Measurements from ENCODE around the gene MDN1. TPM values are rescaled to one million over a fixed set of nuclear protein-coding genes. Genes with fewer than 3 reads are reported as not detected.

The MDN1 gene
- total RNA-seq, 1 donor from 2014 or later: 22.6 TPM

DNA sequence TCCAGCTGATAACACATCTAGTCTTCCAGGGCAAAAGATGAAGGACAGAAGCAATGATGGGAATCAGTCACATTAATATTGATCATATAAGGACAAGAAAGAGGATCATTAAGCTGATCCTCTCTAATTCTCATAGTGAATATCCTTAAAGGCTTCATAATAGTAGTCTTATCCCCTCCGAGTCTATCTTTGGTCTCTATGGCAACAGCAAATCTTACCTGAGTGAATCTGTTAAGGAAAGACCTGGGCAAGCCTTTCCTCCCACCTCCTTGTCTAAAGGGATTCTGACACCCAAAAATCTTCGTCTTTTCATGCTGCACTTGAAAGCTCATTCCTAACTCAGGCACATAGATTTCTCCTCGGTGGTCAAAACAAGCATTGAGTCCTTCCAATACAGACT, 94.6 kb downstream of the MDN1 start:
- no peak for DNase-seq
- ATAC-seq (ENCODE audit: poor library complexity): no peak
- intact Hi-C loops (cut with DNase I): no loop called here

DNA sequence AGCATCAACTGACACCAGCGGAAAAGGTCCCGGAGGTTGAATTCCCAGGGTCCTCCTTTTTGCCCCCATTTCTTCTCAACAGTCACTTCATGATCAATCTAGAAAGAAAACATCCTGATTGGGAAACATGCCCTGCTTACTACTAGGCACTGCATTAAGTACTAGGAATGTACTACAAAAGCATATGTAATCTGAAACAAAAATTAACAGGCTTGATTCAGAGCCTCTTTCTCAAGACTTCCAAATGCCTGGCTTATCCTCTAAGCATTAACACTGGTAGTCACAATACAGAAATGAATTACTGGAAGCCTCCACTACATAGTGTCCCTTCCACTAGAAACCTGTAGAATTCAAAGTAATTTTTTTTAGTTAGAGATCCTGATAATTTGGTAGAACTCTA, 96.5 kb downstream of the MDN1 start:
- DNase-seq: no peak
- intact Hi-C loops (cut with DNase I): no loop called here
- ATAC-seq (ENCODE audit: poor library complexity): no peak

DNA sequence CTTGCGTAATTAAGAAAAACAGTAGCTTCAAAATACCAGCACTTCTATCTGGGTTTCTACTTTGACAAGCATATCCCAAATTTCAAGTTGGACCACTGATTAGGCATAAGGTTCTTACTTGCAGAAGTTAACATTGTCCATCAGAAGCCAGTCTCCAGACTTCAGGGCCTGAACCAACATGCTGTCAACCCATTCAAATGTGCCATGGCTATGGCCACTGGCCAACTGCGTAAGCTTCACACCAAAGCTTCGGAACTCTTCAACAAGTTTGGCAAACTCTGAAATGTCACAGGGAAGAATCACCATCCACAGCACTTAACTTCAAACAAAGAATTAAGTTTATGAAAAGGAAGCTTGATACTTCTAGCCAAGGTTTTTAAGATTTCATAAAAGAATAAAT, 103.1 kb downstream of the MDN1 start:
- intact Hi-C loops (cut with DNase I): no loop called here

DNA sequence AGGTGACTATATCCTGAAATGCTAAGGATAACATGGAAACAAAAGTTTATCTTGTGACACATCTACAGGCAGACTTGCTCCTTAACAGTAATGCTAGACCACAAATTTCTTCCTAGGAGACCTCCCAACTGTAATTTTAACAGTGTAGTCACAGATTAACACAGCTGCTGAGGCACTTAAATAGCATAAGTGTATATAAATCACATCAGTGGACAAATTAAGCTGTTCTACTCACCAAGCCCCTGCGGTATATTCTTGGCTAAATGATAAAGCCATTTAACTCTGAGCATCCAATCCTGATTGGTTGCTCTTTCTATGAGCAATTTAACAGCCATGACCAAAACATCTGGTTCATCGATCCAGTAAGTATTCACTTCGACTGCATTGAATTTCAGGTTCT, 107.8 kb downstream of the MDN1 start:
- ATAC-seq (ENCODE audit: poor library complexity): no peak
- intact Hi-C loops (cut with DNase I): no loop called here
- no peak for DNase-seq

More for the DNA sequence above, 103.1 kb downstream of the MDN1 start:
- DNase-seq: no peak
- ATAC-seq (ENCODE audit: poor library complexity): peak; percentile 52

DNA sequence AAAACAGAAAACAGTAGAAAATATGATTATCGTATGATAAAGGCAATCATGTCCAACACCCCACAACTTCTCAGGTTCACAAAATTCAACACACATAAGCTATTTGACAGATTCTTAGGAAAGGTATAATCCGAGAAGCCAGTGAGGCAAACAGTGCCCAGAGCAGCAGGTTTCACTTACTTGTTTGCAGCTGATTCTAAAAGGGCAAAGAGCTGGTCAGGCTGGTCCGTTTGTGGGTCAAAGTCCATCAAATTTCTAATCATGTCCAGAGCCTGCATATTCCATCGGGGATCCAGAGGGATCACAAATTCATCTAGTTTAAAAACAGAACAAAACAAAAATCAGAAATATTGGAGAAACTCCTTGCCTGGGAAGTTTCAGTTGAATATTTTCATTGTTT, 111.3 kb downstream of the MDN1 start:
- DNase-seq (no peak), ATAC-seq (ENCODE audit: poor library complexity) (no peak)
- intact Hi-C loops (cut with DNase I): no loop called here

DNA sequence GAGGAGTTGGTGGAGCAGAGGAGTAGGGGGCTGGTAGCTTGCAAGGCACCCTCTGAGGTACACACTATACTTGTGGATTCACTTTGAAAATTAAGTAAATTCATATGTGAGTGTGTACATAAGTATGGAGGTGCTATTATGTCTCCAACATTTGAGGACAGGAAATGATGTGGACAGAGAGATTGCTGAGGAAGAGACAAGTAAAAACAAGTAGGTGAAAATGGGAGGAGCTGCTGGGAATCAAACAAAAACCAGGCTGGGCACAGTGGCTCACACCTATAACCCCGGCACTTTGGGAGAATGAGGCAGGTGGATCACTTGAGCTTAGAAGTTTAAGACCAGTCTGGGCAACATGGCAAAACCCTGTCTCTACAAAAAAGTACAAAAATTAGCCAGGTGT, 111.8 kb downstream of the MDN1 start:
- ATAC-seq (ENCODE audit: poor library complexity) (no peak), DNase-seq (no peak)
- intact Hi-C loops (cut with DNase I): no loop called here

DNA sequence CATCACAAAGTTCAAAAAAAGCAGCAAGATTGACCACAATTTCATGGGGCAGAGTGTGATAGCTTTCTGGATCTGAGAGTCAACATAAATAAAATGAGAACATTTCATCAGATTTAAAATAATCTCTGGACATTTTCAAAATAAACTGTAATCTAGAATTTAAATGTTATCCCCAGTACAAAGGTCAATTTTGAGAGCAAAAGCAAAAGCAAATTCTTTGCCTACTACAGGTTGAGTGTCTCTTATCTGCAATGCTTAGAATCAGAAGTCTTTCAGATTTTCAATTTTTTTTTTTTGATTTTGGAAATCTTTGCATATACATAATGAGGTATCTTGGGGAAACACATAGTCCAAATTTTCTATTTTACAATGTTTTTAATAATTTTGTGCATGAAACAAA, 113.5 kb downstream of the MDN1 start:
- DNase-seq: no peak

DNA sequence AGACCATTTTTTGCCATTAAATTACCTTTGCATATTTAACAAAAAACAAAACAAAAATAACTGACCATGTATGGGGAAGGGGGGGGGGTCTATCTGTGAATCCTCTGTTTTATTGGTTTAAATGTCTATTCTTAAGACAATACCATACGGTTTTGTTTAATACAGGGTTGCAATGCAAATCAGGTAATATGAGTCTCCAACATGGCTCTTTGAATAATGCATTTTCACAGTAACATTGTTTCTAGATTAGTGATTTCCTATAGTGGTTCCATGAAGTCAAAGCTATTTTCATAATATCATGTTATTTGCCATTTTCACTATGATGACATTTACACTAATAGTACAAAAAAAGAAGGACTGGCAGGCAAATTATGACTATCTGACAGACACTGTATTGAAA, 116.3 kb downstream of the MDN1 start:
- no peak for ATAC-seq (ENCODE audit: poor library complexity)

More for the DNA sequence above, 113.5 kb downstream of the MDN1 start:
- intact Hi-C loops (cut with DNase I): no loop called here
- ATAC-seq (ENCODE audit: poor library complexity): no peak

DNA sequence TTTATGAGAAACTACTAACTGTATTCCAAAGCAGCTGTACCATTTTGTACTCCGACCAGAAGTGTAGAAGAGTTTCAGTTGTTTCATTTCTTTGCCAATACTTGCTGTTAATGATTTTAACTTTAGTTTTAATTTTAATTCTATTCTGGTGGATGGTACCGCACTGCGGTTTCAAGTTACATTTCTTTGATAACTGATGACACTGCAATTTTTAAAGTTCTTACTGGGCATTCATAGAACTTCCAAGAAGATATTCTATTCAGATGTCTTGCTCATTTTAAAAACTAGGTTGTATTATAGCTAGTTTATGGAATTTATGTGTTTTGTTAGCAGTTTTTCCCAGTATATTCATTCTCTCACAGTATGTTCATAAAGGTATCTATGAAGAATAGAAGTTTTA, 117.2 kb downstream of the MDN1 start:
- ATAC-seq (ENCODE audit: poor library complexity) (no peak), DNase-seq (no peak)
- intact Hi-C loops (cut with DNase I): no loop called here

More for the DNA sequence above, 116.3 kb downstream of the MDN1 start:
- intact Hi-C loops (cut with DNase I): no loop called here
- no peak for DNase-seq

DNA sequence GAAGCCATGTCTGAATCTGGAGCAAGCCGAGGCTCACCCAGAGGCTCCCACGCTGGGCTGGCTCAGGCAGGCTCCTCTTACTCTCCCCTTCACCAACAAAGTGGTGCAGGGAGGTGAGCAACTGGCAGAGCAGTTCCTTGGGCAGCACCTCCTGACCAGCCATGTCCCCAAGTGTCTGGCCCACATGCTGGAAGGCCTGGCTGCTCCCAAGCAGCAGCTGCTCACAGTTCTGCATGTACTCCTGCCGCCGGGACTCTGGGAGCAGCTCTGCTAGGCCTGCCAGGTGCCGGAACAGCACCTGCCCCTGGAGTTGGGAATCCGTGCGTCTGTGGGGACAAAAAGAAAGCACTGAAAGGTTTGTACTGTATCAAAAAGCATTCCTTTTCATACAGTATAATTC, 123.9 kb downstream of the MDN1 start:
- ATAC-seq (ENCODE audit: poor library complexity): no peak
- intact Hi-C loops (cut with DNase I): no loop called here
- no peak for DNase-seq

DNA sequence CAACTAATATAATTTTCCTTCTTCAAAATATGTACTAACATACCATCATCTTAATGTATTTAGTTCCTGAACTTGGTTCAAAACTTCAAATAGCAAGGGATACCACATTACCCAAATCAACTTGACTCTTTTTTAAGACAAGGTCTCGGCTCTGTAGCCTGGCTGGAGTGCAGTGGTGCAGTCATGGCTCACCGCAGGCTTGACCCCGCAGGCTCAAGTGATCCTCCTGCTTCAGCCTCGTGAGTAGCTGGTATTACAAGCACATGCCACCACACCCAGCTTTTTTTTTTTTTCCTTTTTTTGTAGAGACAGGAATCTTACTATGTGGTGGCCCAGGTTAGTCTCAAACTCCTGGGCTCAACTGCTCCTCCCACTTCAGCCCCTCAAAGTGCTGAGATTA, 125.2 kb downstream of the MDN1 start:
- no peak for DNase-seq
- intact Hi-C loops (cut with DNase I): no loop called here
- no peak for ATAC-seq (ENCODE audit: poor library complexity)

DNA sequence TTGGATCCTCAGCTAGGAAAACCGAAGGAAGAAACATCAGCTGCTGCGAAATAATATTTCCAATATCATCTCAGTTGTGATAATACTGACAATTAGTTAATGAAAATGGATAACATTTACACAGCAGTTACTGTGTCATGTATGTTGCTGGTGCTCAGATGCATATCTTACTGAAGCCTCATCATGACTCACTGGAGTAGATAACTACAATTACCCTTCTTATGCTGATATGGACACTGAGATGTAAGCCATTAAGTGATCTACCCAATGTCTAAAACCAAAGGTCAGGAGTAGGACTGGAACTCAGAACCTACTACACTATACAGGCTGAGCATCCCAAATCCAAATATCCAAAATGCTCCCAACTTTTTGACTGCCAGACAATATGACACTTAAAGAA, 126.4 kb downstream of the MDN1 start:
- DNase-seq (no peak), ATAC-seq (ENCODE audit: poor library complexity) (no peak)
- intact Hi-C loops (cut with DNase I): no loop called here

DNA sequence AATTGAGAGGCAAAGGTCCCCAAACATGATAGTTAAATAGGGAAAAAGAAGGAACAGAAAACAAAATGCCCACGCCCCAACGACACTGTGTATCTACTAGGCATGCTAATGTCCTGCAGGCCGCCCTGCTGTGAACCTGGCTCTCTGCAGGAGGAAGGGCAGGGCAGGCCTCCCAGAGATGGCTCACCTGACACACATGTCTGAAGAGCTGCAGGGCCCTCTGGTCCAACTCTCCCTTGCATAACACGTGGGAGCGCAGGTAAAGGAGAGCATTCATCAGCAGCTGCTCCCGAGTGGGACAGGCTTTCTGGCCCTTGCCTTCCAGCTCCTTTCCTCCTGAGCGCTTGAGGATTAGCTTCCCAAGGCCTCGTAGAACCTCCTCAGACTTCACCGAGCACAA, 127.3 kb downstream of the MDN1 start:
- no peak for ATAC-seq (ENCODE audit: poor library complexity)
- no peak for DNase-seq
- intact Hi-C loops (cut with DNase I): no loop called here

DNA sequence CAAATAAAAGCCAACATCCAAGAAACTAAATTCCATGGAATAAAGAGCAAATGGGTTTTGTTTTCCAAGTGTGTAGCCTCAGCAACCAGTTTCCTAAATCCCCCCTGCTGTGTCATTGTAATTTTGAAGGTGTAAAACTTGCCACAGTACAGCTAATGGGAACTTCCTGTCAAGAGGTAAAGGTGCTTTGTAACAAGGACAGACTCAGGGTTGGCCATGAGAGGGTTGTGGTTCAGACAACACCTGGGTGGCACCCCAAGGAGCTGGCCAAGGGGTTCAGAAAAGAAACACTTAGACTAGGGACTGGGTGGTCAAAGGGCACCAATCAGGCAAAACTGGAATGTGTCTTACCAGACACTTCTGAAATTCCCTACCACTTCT, 128.7 kb downstream of the MDN1 start:
- ATAC-seq (ENCODE audit: poor library complexity) (no peak), DNase-seq (no peak)
- intact Hi-C loops (cut with DNase I): no loop called here

DNA sequence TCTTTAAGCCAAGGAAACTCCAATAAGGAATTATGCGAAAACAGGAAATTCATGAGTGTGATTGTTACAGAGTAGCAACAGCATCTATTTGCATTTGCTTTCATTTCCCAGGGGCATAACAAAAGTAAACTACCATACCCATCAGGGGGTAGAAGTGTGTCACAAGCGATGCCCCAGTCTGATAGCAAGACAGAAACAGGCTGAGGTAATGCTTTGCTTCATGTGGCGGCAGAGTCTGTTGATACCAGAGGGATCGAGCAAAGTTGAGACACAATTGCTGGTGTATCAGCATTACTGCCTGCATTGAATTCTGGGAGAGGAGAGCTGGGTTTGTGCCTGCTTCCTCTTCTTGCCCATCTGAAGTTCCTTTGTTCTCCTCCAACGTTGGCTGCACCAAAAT, 129.9 kb downstream of the MDN1 start:
- no peak for DNase-seq
- ATAC-seq (ENCODE audit: poor library complexity): peak; percentile 76
- intact Hi-C loops (cut with DNase I): no loop called here

DNA sequence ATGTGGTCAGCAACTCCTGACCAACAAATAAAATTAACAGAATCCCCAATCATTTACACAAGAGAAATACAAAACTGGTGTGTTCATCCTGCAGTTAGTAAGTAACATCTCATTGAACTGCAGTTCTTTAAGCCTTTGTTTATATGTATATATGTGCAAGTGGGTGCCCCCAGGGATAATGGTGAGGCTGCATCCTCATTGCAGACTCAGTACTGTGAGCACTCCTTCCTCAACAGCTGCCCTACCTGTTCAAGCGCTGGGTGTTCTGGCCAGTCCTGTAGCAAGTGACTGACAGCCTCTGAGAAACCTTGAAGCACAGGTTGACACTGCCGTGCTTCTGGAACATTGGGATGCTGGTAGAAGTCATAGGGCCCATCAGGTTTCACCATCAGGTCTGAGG, 131.3 kb downstream of the MDN1 start:
- DNase-seq: no peak
- no peak for ATAC-seq (ENCODE audit: poor library complexity)
- intact Hi-C loops (cut with DNase I): no loop called here

DNA sequence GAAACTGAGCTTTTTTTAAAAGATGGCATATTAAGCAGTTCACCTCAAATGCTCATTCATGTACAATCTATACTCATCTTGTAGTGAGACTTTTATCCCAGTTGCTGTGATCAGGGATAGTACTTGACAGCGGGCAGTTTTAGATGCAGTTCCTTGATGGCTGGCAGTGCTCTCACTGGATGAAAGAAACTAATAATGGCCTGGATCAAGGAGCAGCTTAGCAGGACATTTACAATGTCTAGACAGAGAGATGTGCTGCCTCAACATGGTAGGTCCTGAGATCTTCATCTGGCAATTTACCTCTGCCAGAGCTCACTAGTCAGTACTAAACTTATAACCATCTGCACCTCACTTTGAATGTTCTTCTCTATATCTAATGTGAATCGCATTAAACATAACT, 134.3 kb downstream of the MDN1 start:
- DNase-seq (no peak), ATAC-seq (ENCODE audit: poor library complexity) (no peak)
- intact Hi-C loops (cut with DNase I): no loop called here

DNA sequence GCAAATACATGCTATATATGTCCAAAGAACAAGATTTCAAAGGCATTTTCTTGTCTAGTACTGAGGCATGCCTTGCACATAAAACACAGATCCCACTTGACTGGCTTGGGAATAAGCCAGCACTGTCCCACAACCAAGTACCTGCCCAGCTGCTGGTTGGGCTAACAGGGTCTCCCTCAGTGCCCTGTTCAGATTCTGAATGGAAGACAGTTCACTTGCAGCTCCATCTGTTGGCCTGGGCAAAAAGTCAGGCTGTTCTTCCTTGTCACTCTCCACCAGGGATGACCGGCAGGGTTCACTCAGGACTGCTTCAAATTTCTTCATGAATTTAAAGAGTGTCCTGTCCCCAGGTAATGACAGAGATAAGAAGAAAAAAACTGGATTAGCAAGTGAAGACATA, 136.6 kb downstream of the MDN1 start:
- ATAC-seq (ENCODE audit: poor library complexity) (peak; percentile 9), DNase-seq (no peak)
- intact Hi-C loops (cut with DNase I): no loop called here

DNA sequence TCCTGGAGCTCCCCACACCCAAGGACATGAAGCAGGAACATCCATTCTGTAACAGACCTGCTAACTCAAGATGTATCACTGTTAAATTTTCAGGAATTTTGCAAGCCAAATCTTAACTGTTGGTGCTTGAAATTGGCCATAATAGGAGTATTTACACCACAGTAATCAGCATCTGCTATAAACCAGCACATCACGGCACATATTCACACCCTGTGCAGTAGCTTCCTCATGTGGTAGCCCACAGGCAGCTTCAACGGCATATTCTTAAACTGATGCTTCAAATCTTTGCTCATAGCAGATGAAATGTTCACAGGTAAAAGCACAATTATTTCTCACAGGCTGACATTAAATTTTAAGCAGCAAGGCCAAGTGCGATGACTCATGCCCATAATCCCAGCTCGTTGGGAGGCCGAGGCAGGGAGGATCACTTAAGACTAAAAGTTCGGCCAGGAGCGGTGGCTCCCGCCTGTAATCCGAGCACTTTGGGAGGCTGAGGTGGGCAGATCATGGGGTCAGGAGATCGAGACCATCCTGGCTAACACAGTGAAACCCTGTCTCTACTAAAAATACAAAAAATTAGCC, 137.5 kb downstream of the MDN1 start:
- intact Hi-C loops (cut with DNase I): no loop called here
- DNase-seq (no peak), ATAC-seq (ENCODE audit: poor library complexity) (no peak)

DNA sequence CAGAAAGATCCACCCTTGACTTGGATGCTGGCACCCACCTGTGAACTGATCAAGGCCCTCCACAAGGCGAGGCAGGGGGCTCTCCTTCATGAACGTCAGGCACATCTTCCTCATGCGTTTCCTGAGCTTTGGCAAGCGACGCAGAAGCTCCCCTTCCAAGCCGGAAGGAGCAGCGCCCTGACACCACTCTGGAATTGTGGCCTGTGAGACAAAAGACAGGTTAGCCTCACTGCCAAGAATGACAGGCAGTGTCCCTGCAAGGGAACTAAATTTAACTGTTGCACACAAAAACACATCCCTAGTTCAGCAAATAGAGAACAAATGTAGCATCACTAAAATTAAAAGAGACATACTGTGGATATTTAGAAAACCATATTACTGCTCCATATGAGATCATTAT, 139.0 kb downstream of the MDN1 start:
- intact Hi-C loops (cut with DNase I): no loop called here
- ATAC-seq (ENCODE audit: poor library complexity): peak; percentile 72

DNA sequence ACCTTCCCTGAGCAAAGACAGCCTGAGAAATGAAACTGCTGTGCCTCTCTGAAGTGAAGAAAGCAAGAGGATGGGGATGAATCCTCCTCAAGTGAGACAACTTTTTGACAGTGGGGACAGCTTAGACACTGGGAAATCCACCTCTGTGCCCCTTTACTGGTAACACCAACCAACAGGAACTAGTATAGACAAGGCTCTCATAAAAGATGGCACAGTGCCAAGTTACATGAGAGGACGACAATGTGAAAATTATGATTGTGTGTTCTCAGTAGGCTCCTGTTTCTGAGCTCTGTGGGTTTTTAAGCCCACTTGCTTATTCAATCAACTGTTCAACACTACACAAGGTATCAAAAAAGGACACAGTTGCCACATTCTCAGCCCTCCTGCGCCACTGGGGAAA, 139.4 kb downstream of the MDN1 start:
- intact Hi-C loops (cut with DNase I): no loop called here
- ATAC-seq (ENCODE audit: poor library complexity) (peak; percentile 30), DNase-seq (no peak)

More for the DNA sequence above, 139.0 kb downstream of the MDN1 start:
- no peak for DNase-seq

All from Right ventricle myocardium superior (tissue), 1 donor.